Kidney capillary endothelial cell (primary cell): ENCODE measurements around the gene ABHD12B.

ENCODE experiments used
- DNase-seq: peaks from one replicate; pipeline ENCODE4 v3.0.0-alpha.2; 2018; ENCODE audit warnings: low spot score

ABHD12B gene

GRCh38 chr14:50871914-50872732 is at the start of gene ABHD12B:
ABHD12B (plus strand) TSS chr14:50872053; CDS start chr14:50872175, 122 bp downstream.
- DNase-seq = no peak

GRCh38 chr14:50822501-50823042 is 49.3 kb upstream of the ABHD12B start:
- DNase-seq = no peak

- no peak for DNase-seq
These were observed 48.6 kb upstream of the ABHD12B start for GRCh38 chr14:50823051-50823761.

GRCh38 chr14:50823762-50824636 is 47.9 kb upstream of the ABHD12B start:
- no peak for DNase-seq

- DNase-seq = no peak
These were observed 46.5 kb upstream of the ABHD12B start for GRCh38 chr14:50825307-50825706.

GRCh38 chr14:50826681-50827080 is 45.2 kb upstream of the ABHD12B start:
- DNase-seq = no peak

- no peak for DNase-seq
These were observed 42.9 kb upstream of the ABHD12B start for GRCh38 chr14:50828721-50829488.

GRCh38 chr14:50829489-50830043 is 42.3 kb upstream of the ABHD12B start:
- DNase-seq = peak; percentile 10

- DNase-seq = peak; percentile 42
These were observed 41.6 kb upstream of the ABHD12B start for GRCh38 chr14:50830044-50830931.

GRCh38 chr14:50830932-50831725 is 40.7 kb upstream of the ABHD12B start, which contains the start of gene NIN:
NIN (minus strand) TSS chr14:50831162; CDS start chr14:50822056, 9,106 bp downstream.
- DNase-seq = peak; percentile 58

GRCh38 chr14:50831726-50832168 is 40.1 kb upstream of the ABHD12B start:
- DNase-seq = no peak

GRCh38 chr14:50832935-50833630 is 38.8 kb upstream of the ABHD12B start:
- DNase-seq = no peak

GRCh38 chr14:50834802-50835276 is 37.0 kb upstream of the ABHD12B start:
- DNase-seq = no peak

GRCh38 chr14:50835280-50835679 is 36.6 kb upstream of the ABHD12B start:
- DNase-seq = no peak

GRCh38 chr14:50836515-50836914 is 35.3 kb upstream of the ABHD12B start:
- DNase-seq = no peak

GRCh38 chr14:50837271-50837670 is 34.6 kb upstream of the ABHD12B start:
- no peak for DNase-seq

- no peak for DNase-seq
These were observed 33.9 kb upstream of the ABHD12B start for GRCh38 chr14:50837850-50838470.

- DNase-seq = no peak
These were observed 32.8 kb upstream of the ABHD12B start for GRCh38 chr14:50839048-50839447.
